Upper lobe of right lung (tissue), 1 donor: ENCODE measurements around the gene ZNF592. TPM values are rescaled to one million over a fixed set of nuclear protein-coding genes. Genes with fewer than 3 reads are reported as not detected.
"Not testable (repeated sequence)": the region's sequence is repeated elsewhere in the genome, so short reads cannot be mapped to it uniquely, and the experiment has no call there.

Source experiments
- ATAC-seq: fragments of 200-7000 bp; cut with Tn5 transposase; one replicate; pipeline ENCODE4 v1.9.1; 2020; ENCODE audit warnings: mild to moderate bottlenecking, moderate library complexity
- DNase-seq: peaks from one replicate; pipeline ENCODE4 v3.0.0-alpha.2; 2020
- H3K27ac ChIP-seq: fragments of 200-600 bp; one replicate; pipeline ENCODE4 v1.8.0; 2022
- H3K27me3 ChIP-seq: fragments of 200-600 bp; one replicate; pipeline ENCODE4 v1.8.0; 2022; ENCODE audit warnings: mild to moderate bottlenecking
- H3K36me3 ChIP-seq: fragments of 200-600 bp; one replicate; pipeline ENCODE4 v1.8.0; 2022
- H3K4me1 ChIP-seq: fragments of 200-600 bp; one replicate; pipeline ENCODE4 v1.8.0; 2022
- H3K4me3 ChIP-seq: fragments of 200-600 bp; one replicate; pipeline ENCODE4 v1.8.0; 2022; ENCODE audit warnings: mild to moderate bottlenecking
- H3K9me3 ChIP-seq: fragments of 200-600 bp; one replicate; pipeline ENCODE4 v1.8.0; 2022
- intact Hi-C: fragments of 100-400 bp; cut with DNase I; formaldehyde crosslinking; loops from one replicate; pipeline ENCODE4 v1.11.0; 2022
- total RNA-seq: library from RNA; stranded (reverse); fragmentation: NEBNext Ultra II Directional; extraction: Animal tissue kit (Norgen Biotek cat#: 25700); gene quantifications from one replicate; pipeline ENCODE4 v1.2.1, GENCODE V29; 2021
- TF ChIP-seq, protein P1 (sequence below): fragments of 200-600 bp; IDR thresholded peaks from one replicate; pipeline ENCODE4 v1.8.0; 2022; ENCODE audit warnings: antibody characterized with exemption
- donor health status: DM: no; HTN: yes; CAD: no; lungs with severe emphysema.

The ZNF592 gene
- total RNA-seq, 1 donor from 2014 or later, result 33.3 TPM

GRCh38 chr15:84844964-84845363 lies 96.6 kb downstream of the ZNF592 start:
- intact Hi-C loops, result no loop called here
- ATAC-seq (no peak), DNase-seq (no peak)
- H3K27me3 ChIP-seq, result no peaks in the 10 kb centered on the region
- peak overlapping the region; percentile 53 for H3K27ac ChIP-seq
- TF ChIP-seq, protein P1, sequence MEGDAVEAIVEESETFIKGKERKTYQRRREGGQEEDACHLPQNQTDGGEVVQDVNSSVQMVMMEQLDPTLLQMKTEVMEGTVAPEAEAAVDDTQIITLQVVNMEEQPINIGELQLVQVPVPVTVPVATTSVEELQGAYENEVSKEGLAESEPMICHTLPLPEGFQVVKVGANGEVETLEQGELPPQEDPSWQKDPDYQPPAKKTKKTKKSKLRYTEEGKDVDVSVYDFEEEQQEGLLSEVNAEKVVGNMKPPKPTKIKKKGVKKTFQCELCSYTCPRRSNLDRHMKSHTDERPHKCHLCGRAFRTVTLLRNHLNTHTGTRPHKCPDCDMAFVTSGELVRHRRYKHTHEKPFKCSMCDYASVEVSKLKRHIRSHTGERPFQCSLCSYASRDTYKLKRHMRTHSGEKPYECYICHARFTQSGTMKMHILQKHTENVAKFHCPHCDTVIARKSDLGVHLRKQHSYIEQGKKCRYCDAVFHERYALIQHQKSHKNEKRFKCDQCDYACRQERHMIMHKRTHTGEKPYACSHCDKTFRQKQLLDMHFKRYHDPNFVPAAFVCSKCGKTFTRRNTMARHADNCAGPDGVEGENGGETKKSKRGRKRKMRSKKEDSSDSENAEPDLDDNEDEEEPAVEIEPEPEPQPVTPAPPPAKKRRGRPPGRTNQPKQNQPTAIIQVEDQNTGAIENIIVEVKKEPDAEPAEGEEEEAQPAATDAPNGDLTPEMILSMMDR, result no peak
- no peaks in the 10 kb centered on the region for H3K36me3 ChIP-seq
- no peaks in the 10 kb centered on the region for H3K9me3 ChIP-seq
- peaks cover 16% of the 10 kb centered on the region for H3K4me1 ChIP-seq
- no peak overlapping the region for H3K4me3 ChIP-seq

GRCh38 chr15:84845631-84846030 lies 97.2 kb downstream of the ZNF592 start:
- ATAC-seq (peak; percentile 85), DNase-seq (peak; percentile 82)
- H3K4me3 ChIP-seq, H3K4me1 ChIP-seq, H3K27ac ChIP-seq, intact Hi-C loops, H3K27me3 ChIP-seq, H3K36me3 ChIP-seq, H3K9me3 ChIP-seq: not testable (repeated sequence)
- TF ChIP-seq, protein P1, result peak; percentile 80

GRCh38 chr15:84846269-84846668 lies 97.9 kb downstream of the ZNF592 start:
- TF ChIP-seq, protein P1, result no peak
- Histone ChIP-seq H3K4me3 (no peak overlapping the region), H3K27ac (no peak overlapping the region), H3K9me3 (no peaks in the 10 kb centered on the region), H3K27me3 (no peaks in the 10 kb centered on the region), H3K4me1 (peaks cover 3% of the 10 kb centered on the region), H3K36me3 (no peaks in the 10 kb centered on the region)
- ATAC-seq, result no peak
- no peak for DNase-seq
- intact Hi-C loops, result no loop called here

GRCh38 chr15:84847382-84847781 lies 99.0 kb downstream of the ZNF592 start:
- intact Hi-C loops, result no loop called here
- TF ChIP-seq, protein P1, result no peak
- Histone ChIP-seq H3K4me3 (no peak overlapping the region), H3K4me1 (no peaks in the 10 kb centered on the region), H3K36me3 (no peaks in the 10 kb centered on the region), H3K27me3 (no peaks in the 10 kb centered on the region), H3K9me3 (no peaks in the 10 kb centered on the region), H3K27ac (no peak overlapping the region)
- ATAC-seq, result no peak
- no peak for DNase-seq

GRCh38 chr15:84852212-84852611 lies 103.8 kb downstream of the ZNF592 start:
- no peak for ATAC-seq
- Histone ChIP-seq H3K36me3 (no peaks in the 10 kb centered on the region), H3K4me3 (no peak overlapping the region), H3K27ac (no peak overlapping the region), H3K4me1 (no peaks in the 10 kb centered on the region), H3K9me3 (no peaks in the 10 kb centered on the region), H3K27me3 (no peaks in the 10 kb centered on the region)
- TF ChIP-seq, protein P1, result no peak
- intact Hi-C loops, result no loop called here
- no peak for DNase-seq

DNA sequence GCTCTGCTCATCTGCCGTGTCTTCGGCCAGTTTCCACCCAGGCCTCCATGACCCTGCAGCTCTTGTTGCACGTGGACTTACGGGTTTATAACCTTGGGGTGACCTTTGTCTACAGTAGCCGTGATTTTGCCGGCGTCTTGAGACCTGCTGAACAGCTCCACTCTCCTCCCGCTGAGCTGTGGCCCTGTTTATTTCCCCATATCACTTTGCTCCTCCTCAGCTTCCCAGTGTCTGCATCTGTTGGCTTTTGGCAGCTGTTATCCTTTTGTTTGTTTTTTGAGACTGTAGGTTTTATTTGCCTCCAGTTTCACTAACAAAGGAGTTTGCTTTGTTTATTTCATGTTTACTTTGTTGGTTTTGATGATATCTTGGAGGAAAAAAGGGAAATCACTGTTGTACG lies 106.7 kb downstream of the ZNF592 start:
- Histone ChIP-seq H3K9me3 (no peaks in the 10 kb centered on the region), H3K4me3 (no peak overlapping the region), H3K36me3 (no peaks in the 10 kb centered on the region), H3K27me3 (no peaks in the 10 kb centered on the region), H3K4me1 (no peaks in the 10 kb centered on the region), H3K27ac (no peak overlapping the region)
- TF ChIP-seq, protein P1, result no peak
- DNase-seq (no peak), ATAC-seq (no peak)
- intact Hi-C loops, result no loop called here
